ENCODE measurements around the gene HIVEP3. TPM values are rescaled to one million over a fixed set of nuclear protein-coding genes. Genes with fewer than 3 reads are reported as not detected.
A peak's percentile ranks its signal among the peaks of the same experiment; 100 is the strongest.

The HIVEP3 gene
- total and polyA plus RNA-seq, 2 donors (not counting 1 experiment from before 2014, with no cell fraction given) = 2.0 to 5.1 TPM

DNA sequence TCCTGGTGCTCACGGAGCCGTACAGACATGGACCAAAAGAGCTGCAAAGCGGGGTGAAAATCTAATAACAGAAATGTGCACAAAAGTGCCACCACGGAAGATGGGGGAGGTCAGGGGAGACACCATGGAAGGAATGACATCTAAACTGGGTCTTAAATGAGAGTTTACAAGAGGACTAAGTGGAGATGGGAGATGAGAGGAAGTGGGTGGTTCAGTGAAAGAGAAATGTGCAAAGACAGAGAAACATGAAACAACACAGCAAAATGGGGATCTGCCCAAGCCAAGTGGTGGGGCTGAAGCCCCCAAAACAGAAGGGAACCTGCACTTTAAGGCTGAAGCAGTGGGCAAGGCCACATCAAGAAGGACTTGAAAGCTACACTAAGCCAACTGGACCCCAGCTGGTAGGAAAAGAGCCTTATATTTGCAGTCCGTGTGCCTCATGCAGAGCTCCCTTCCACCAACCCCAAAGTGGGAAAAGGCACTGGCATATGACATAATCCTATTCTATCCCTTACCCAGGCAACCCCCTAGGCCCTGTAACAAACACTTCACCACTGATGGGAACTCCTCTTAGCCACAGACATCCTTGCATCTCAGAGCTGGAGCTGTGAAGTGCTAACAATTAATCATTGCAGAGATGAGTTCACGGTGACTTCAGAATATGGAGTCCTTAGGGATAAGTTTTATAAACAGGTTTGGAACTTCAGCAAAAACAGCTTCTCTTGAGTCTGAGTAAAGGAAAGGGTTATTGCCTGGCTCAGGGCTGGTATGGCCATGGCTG, 235.7 kb downstream of the HIVEP3 start:
- H3K36me3 ChIP-seq (replicated peaks in 1 of 2; ENCODE audit: control extremely low read depth in 1 of 2, control insufficient read depth in 1 of 2, extremely low read depth in 1 of 2, insufficient read depth in 2 of 2, low read length in 1 of 2) = no peaks in the 10 kb centered on the region
- ChIA-PET CTCF (no interaction called here), POLR2A (interaction anchor here (1.0 kb wide), 1 partner anchor 9 kb away, joined by 5 read pairs; no protein-coding TSS in a partner anchor)
- no peak overlapping the region for H3K4me3 Mint-ChIP-seq
- no peaks in the 10 kb centered on the region for H3K79me2 ChIP-seq (ENCODE audit: control insufficient read depth, insufficient read depth, low read length)
- H3K4me1 ChIP-seq (ENCODE audit: control insufficient read depth in 2 of 2, insufficient read depth in 2 of 2, low read length in 2 of 2) = peaks cover 30 to 45% of the 10 kb centered on the region in 2 donors
- no peak overlapping the region for H3K9ac ChIP-seq (ENCODE audit: low read length)
- no peak overlapping the region for H2AFZ ChIP-seq (ENCODE audit: insufficient read depth, low read depth, low read length, poor library complexity, severe bottlenecking)
- no peaks in the 10 kb centered on the region for H3K27me3 Mint-ChIP-seq
- no peak overlapping the region for H3K27ac ChIP-seq (ENCODE audit: low read length in 2 of 2)
- no peaks in the 10 kb centered on the region for H3K9me3 Mint-ChIP-seq (ENCODE audit: insufficient read depth)
- no peaks in the 10 kb centered on the region for H3K27me3 ChIP-seq (replicated peaks in 1 of 4; ENCODE audit: control extremely low read depth in 1 of 4, control insufficient read depth in 3 of 4, insufficient read depth in 4 of 4, low read length in 3 of 4)
- no peak for TF ChIP-seq EZH2 (IDR thresholded peaks at IDR 0.05; ENCODE audit: borderline replicate concordance, insufficient read depth, low read depth, low read length, poor library complexity, severe bottlenecking)
- TF ChIP-seq, protein P1, sequence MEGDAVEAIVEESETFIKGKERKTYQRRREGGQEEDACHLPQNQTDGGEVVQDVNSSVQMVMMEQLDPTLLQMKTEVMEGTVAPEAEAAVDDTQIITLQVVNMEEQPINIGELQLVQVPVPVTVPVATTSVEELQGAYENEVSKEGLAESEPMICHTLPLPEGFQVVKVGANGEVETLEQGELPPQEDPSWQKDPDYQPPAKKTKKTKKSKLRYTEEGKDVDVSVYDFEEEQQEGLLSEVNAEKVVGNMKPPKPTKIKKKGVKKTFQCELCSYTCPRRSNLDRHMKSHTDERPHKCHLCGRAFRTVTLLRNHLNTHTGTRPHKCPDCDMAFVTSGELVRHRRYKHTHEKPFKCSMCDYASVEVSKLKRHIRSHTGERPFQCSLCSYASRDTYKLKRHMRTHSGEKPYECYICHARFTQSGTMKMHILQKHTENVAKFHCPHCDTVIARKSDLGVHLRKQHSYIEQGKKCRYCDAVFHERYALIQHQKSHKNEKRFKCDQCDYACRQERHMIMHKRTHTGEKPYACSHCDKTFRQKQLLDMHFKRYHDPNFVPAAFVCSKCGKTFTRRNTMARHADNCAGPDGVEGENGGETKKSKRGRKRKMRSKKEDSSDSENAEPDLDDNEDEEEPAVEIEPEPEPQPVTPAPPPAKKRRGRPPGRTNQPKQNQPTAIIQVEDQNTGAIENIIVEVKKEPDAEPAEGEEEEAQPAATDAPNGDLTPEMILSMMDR (IDR thresholded peaks at IDR 0.05) = no peak
- intact Hi-C loops (cut with micrococcal nuclease) = no loop called here
- no peak overlapping the region for H3K4me3 ChIP-seq (ENCODE audit: control extremely low read depth in 1 of 5, extremely low read depth in 1 of 5, insufficient read depth in 1 of 5, low read depth in 2 of 5, low read length in 4 of 5)
- H3K4me2 ChIP-seq (replicated peaks; ENCODE audit: low read depth, low read length, poor library complexity, severe bottlenecking) = peak overlapping the region; percentile 38
- no peaks in the 10 kb centered on the region for H3K9me3 ChIP-seq (ENCODE audit: control extremely low read depth in 1 of 3, control insufficient read depth in 2 of 3, insufficient read depth in 1 of 3, low read length in 2 of 3)
- H3K27ac Mint-ChIP-seq = peak overlapping the region; percentile 32
- no peaks in the 10 kb centered on the region for H4K20me1 ChIP-seq (ENCODE audit: control insufficient read depth, insufficient read depth, low read length, poor library complexity, severe bottlenecking)
- DNase-seq = no peak
- WGBS (ENCODE audit: insufficient coverage) = 98% methylated on average over 5 of the region's 6 CpGs
- H3K4me1 Mint-ChIP-seq = peaks cover 43% of the 10 kb centered on the region
- ATAC-seq (ENCODE audit: low read depth) = no peak

DNA sequence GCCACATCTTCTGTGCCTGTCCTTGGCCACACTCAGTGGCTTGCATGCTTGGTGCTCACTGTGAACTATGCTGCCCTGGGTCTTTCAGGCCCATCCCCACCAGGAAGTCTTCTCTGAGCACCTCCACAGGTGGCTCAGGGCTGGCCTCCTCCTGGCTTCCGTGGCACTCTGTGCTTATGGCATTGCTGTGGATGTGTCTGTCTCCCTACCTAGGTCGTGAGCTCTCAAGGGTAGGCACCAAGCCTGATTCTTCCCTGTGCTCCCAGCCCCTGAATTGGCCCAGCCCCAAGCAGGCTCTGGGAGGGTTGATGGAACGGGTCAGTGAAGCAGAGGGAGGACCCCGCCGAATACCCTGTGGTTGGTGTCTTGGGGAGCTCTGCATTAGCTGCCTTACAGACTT, 236.6 kb downstream of the HIVEP3 start:
- no peaks in the 10 kb centered on the region for H3K9me3 ChIP-seq (ENCODE audit: control extremely low read depth in 1 of 3, control insufficient read depth in 2 of 3, insufficient read depth in 1 of 3, low read length in 2 of 3)
- WGBS (ENCODE audit: insufficient coverage) = no CpG with 5 or more reads among the region's 5 CpGs
- no peaks in the 10 kb centered on the region for H3K36me3 ChIP-seq (replicated peaks in 1 of 2; ENCODE audit: control extremely low read depth in 1 of 2, control insufficient read depth in 1 of 2, extremely low read depth in 1 of 2, insufficient read depth in 2 of 2, low read length in 1 of 2)
- H3K79me2 ChIP-seq (ENCODE audit: control insufficient read depth, insufficient read depth, low read length) = no peaks in the 10 kb centered on the region
- DNase-seq (no peak), ATAC-seq (ENCODE audit: low read depth) (no peak)
- no peak overlapping the region for H3K27ac Mint-ChIP-seq
- no peak overlapping the region for H3K4me3 Mint-ChIP-seq
- no peaks in the 10 kb centered on the region for H3K9me3 Mint-ChIP-seq (ENCODE audit: insufficient read depth)
- H3K27ac ChIP-seq (ENCODE audit: low read length in 2 of 2) = no peak overlapping the region
- H3K9ac ChIP-seq (ENCODE audit: low read length) = no peak overlapping the region
- intact Hi-C loops (cut with micrococcal nuclease) = no loop called here
- no peaks in the 10 kb centered on the region for H3K27me3 ChIP-seq (replicated peaks in 1 of 4; ENCODE audit: control extremely low read depth in 1 of 4, control insufficient read depth in 3 of 4, insufficient read depth in 4 of 4, low read length in 3 of 4)
- H3K4me2 ChIP-seq (replicated peaks; ENCODE audit: low read depth, low read length, poor library complexity, severe bottlenecking) = no peak overlapping the region
- POLR2A ChIA-PET = no interaction called here
- no peak for TF ChIP-seq EZH2 (IDR thresholded peaks at IDR 0.05; ENCODE audit: borderline replicate concordance, insufficient read depth, low read depth, low read length, poor library complexity, severe bottlenecking)
- TF ChIP-seq, protein P1 (IDR thresholded peaks at IDR 0.05) = no peak
- no peaks in the 10 kb centered on the region for H4K20me1 ChIP-seq (ENCODE audit: control insufficient read depth, insufficient read depth, low read length, poor library complexity, severe bottlenecking)
- H3K4me1 Mint-ChIP-seq = peaks cover 48% of the 10 kb centered on the region
- H3K4me3 ChIP-seq (ENCODE audit: control extremely low read depth in 1 of 5, extremely low read depth in 1 of 5, insufficient read depth in 1 of 5, low read depth in 2 of 5, low read length in 4 of 5) = no peak overlapping the region
- peaks cover 30 to 50% of the 10 kb centered on the region in 2 donors for H3K4me1 ChIP-seq (ENCODE audit: control insufficient read depth in 2 of 2, insufficient read depth in 2 of 2, low read length in 2 of 2)
- H3K27me3 Mint-ChIP-seq = no peaks in the 10 kb centered on the region
- no peak overlapping the region for H2AFZ ChIP-seq (ENCODE audit: insufficient read depth, low read depth, low read length, poor library complexity, severe bottlenecking)
- CTCF ChIA-PET = no interaction called here
